Duodenal mucosa (tissue), 2 donors: ENCODE results near the gene SLC16A9.

ENCODE experiments used
- H3K27ac ChIP-seq: one replicate; pipeline ENCODE4 v1.7.0; 2013; ENCODE audit warnings: low read depth, low read length
- H3K27me3 ChIP-seq, 2 donors: one replicate each; pipeline ENCODE4 v1.7.0; 2013; ENCODE audit warnings: low read length in 2 of 2, control low read depth in 1 of 2; ENCODE audit not compliant: insufficient read depth in 2 of 2, control insufficient read depth in 1 of 2
- H3K36me3 ChIP-seq, 2 donors: one replicate each; pipeline ENCODE4 v1.7.0; 2013; ENCODE audit warnings: low read length in 2 of 2, control low read depth in 1 of 2; ENCODE audit not compliant: insufficient read depth in 2 of 2, control insufficient read depth in 1 of 2
- H3K4me1 ChIP-seq, 2 donors: one replicate each; pipeline ENCODE4 v1.7.0; 2013; ENCODE audit warnings: low read length in 2 of 2, control low read depth in 1 of 2; ENCODE audit not compliant: insufficient read depth in 2 of 2, control insufficient read depth in 1 of 2
- H3K4me3 ChIP-seq, 2 donors: one replicate each; pipeline ENCODE4 v1.7.0; 2013; ENCODE audit warnings: low read length in 2 of 2, low read depth in 1 of 2
- H3K9ac ChIP-seq, 2 donors: one replicate each; pipeline ENCODE4 v1.7.0; 2013; ENCODE audit warnings: low read length in 2 of 2, low read depth in 1 of 2
- H3K9me3 ChIP-seq, 2 donors: one replicate each; pipeline ENCODE4 v1.7.0; 2013; ENCODE audit warnings: low read length in 2 of 2, control low read depth in 1 of 2; ENCODE audit not compliant: control insufficient read depth in 1 of 2

Gene SLC16A9

GRCh38 chr10:59720377-59720776 is 10.7 kb upstream of the SLC16A9 start:
- Histone ChIP-seq H3K4me3 (no peak overlapping the region), H3K27ac (no peak overlapping the region), H3K27me3 (no peaks in the 10 kb centered on the region), H3K36me3 (no peaks in the 10 kb centered on the region), H3K4me1 (peaks cover 5 to 12% of the 10 kb centered on the region in 2 donors), H3K9me3 (no peaks in the 10 kb centered on the region), H3K9ac (no peak overlapping the region)

GRCh38 chr10:59719374-59719773 is 9.7 kb upstream of the SLC16A9 start:
- Histone ChIP-seq H3K27me3 (no peaks in the 10 kb centered on the region), H3K4me1 (peaks cover 2 to 8% of the 10 kb centered on the region in 2 donors), H3K4me3 (no peak overlapping the region), H3K9me3 (no peaks in the 10 kb centered on the region), H3K27ac (no peak overlapping the region), H3K9ac (no peak overlapping the region), H3K36me3 (no peaks in the 10 kb centered on the region)

GRCh38 chr10:59718257-59718656 is 8.6 kb upstream of the SLC16A9 start:
- H3K27me3 ChIP-seq: no peaks in the 10 kb centered on the region
- no peaks in the 10 kb centered on the region for H3K9me3 ChIP-seq
- no peak overlapping the region for H3K4me3 ChIP-seq
- no peak overlapping the region for H3K9ac ChIP-seq
- H3K27ac ChIP-seq: no peak overlapping the region
- no peaks in the 10 kb centered on the region for H3K4me1 ChIP-seq
- no peaks in the 10 kb centered on the region for H3K36me3 ChIP-seq

- H3K27ac ChIP-seq: no peak overlapping the region
These were observed 3.7 kb upstream of the SLC16A9 start for GRCh38 chr10:59713196-59713821.

GRCh38 chr10:59711871-59712494 is 2.3 kb upstream of the SLC16A9 start:
- Histone ChIP-seq H3K9me3 (no peaks in the 10 kb centered on the region), H3K27me3 (peaks cover 15 to 20% of the 10 kb centered on the region in 2 donors), H3K27ac (no peak overlapping the region), H3K4me1 (peaks cover 5 to 8% of the 10 kb centered on the region in 2 donors), H3K9ac (no peak overlapping the region), H3K4me3 (no peak overlapping the region), H3K36me3 (no peaks in the 10 kb centered on the region)

More at GRCh38 chr10:59713196-59713821, 3.7 kb upstream of the SLC16A9 start:
- Histone ChIP-seq H3K4me1 (peaks cover 5 to 8% of the 10 kb centered on the region in 2 donors), H3K36me3 (no peaks in the 10 kb centered on the region), H3K9me3 (no peaks in the 10 kb centered on the region), H3K9ac (no peak overlapping the region), H3K27me3 (peaks cover 13 to 17% of the 10 kb centered on the region in 2 donors), H3K4me3 (no peak overlapping the region)

GRCh38 chr10:59708816-59709394 is 745 bp downstream of the SLC16A9 start:
- H3K4me1 ChIP-seq: peaks cover 5 to 8% of the 10 kb centered on the region in 2 donors
- H3K27ac ChIP-seq: peak overlapping the region; percentile 66
- H3K4me3 ChIP-seq: peak overlapping the region; percentile 55 to 61
- peaks cover 15 to 20% of the 10 kb centered on the region in 2 donors for H3K27me3 ChIP-seq
- H3K36me3 ChIP-seq: no peaks in the 10 kb centered on the region
- H3K9ac ChIP-seq: peak overlapping the region; percentile 6 to 18
- H3K9me3 ChIP-seq: no peaks in the 10 kb centered on the region

GRCh38 chr10:59706851-59707797 is 2.5 kb downstream of the SLC16A9 start:
- Histone ChIP-seq H3K27me3 (peaks cover 15 to 16% of the 10 kb centered on the region in 2 donors), H3K36me3 (no peaks in the 10 kb centered on the region), H3K27ac (no peak overlapping the region), H3K9ac (no peak overlapping the region), H3K4me3 (no peak overlapping the region), H3K4me1 (peaks cover 5 to 8% of the 10 kb centered on the region in 2 donors), H3K9me3 (no peaks in the 10 kb centered on the region)

GRCh38 chr10:59705931-59706330 is 3.7 kb downstream of the SLC16A9 start:
- Histone ChIP-seq H3K27ac (no peak overlapping the region), H3K27me3 (peaks cover 11 to 16% of the 10 kb centered on the region in 2 donors), H3K36me3 (no peaks in the 10 kb centered on the region), H3K4me1 (peaks cover 5 to 8% of the 10 kb centered on the region in 2 donors), H3K4me3 (no peak overlapping the region), H3K9ac (no peak overlapping the region), H3K9me3 (no peaks in the 10 kb centered on the region)

GRCh38 chr10:59704630-59705029 is 5.0 kb downstream of the SLC16A9 start:
- Histone ChIP-seq H3K36me3 (no peaks in the 10 kb centered on the region), H3K4me1 (peaks cover 0 to 8% of the 10 kb centered on the region in 2 donors), H3K9me3 (no peaks in the 10 kb centered on the region), H3K4me3 (no peak overlapping the region), H3K27me3 (peaks cover 10 to 11% of the 10 kb centered on the region in 2 donors), H3K9ac (no peak overlapping the region), H3K27ac (no peak overlapping the region)
